HL-60/S4 (cell line): ENCODE measurements around the gene RASA1.

Source experiments
- in situ Hi-C: fragments of 300-500 bp; cut with MboI; formaldehyde crosslinking; loops from 2 replicates; pipeline ENCODE4 v1.14.3; 2022; ENCODE audit warnings: low sequenced_read_pairs

RASA1 gene

GRCh38 chr5:87400305-87400899, 132.7 kb downstream of the RASA1 start:
- in situ Hi-C loops: no loop called here

GRCh38 chr5:87401626-87402025, 133.9 kb downstream of the RASA1 start:
- in situ Hi-C loops: no loop called here

- in situ Hi-C loops: no loop called here
Measured at GRCh38 chr5:87403409-87403808, 135.7 kb downstream of the RASA1 start.

- in situ Hi-C loops: no loop called here
Measured at GRCh38 chr5:87403899-87404298, 136.2 kb downstream of the RASA1 start.

- in situ Hi-C loops: no loop called here
Measured at GRCh38 chr5:87404359-87404758, 136.7 kb downstream of the RASA1 start.

- in situ Hi-C loops: no loop called here
Measured at GRCh38 chr5:87405472-87406155, 137.9 kb downstream of the RASA1 start.

GRCh38 chr5:87408204-87408603, 140.5 kb downstream of the RASA1 start:
- in situ Hi-C loops: no loop called here

- in situ Hi-C loops: no loop called here
Measured at GRCh38 chr5:87410931-87411330, 143.2 kb downstream of the RASA1 start.

- in situ Hi-C loops: no loop called here
Measured at GRCh38 chr5:87411586-87411972, 143.9 kb downstream of the RASA1 start.

GRCh38 chr5:87411973-87412629, 144.4 kb downstream of the RASA1 start:
- in situ Hi-C loops: no loop called here

- in situ Hi-C loops: no loop called here
Measured at GRCh38 chr5:87412630-87413342, 145.1 kb downstream of the RASA1 start, which contains the start of gene CCNH. Gene CCNH, minus strand, starts transcription at chr5:87412930. Its CDS starts 136 bp downstream, at chr5:87412794.

GRCh38 chr5:87413343-87413645, 145.6 kb downstream of the RASA1 start:
- in situ Hi-C loops: no loop called here

GRCh38 chr5:87418506-87418905, 150.8 kb downstream of the RASA1 start:
- in situ Hi-C loops: no loop called here

GRCh38 chr5:87421307-87421706, 153.6 kb downstream of the RASA1 start:
- in situ Hi-C loops: no loop called here

GRCh38 chr5:87423755-87424154, 156.1 kb downstream of the RASA1 start:
- in situ Hi-C loops: no loop called here

- in situ Hi-C loops: no loop called here
Measured at GRCh38 chr5:87430863-87431457, 163.3 kb downstream of the RASA1 start.

GRCh38 chr5:87432460-87432859, 164.8 kb downstream of the RASA1 start:
- in situ Hi-C loops: no loop called here

GRCh38 chr5:87433945-87434344, 166.3 kb downstream of the RASA1 start:
- in situ Hi-C loops: no loop called here

- in situ Hi-C loops: no loop called here
Measured at GRCh38 chr5:87434461-87434860, 166.8 kb downstream of the RASA1 start.

- in situ Hi-C loops: no loop called here
Measured at GRCh38 chr5:87435144-87435694, 167.5 kb downstream of the RASA1 start.

GRCh38 chr5:87437724-87438123, 170.0 kb downstream of the RASA1 start:
- in situ Hi-C loops: no loop called here
